ENCODE results near the gene SFTPD. TPM values are rescaled to one million over a fixed set of nuclear protein-coding genes. Genes with fewer than 3 reads are reported as not detected.

Gene SFTPD
- total and polyA plus RNA-seq, 2 of the 13 experiments (the other 11 are each of a cell fraction or from before 2014, with no cell fraction given): not detected

DNA sequence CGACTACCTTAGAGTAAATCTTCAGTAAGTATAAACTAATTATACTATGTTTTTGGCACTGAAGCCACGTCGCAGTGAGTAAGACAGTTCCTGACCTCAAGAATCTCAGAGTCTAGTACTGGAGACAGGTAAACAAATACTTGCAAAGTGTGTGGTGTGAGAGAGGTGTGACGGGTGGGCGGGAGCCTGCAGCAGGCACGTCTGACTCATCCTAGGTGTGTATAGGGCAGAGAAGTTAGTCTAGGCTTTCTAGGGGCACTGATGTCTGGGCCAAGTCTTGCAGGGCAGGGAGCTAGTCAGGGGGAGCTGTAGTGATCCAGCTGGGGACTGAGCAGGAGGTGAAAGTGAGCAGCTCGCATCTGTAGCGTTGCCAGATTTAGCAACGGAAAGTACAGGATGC, 35.9 kb upstream of the SFTPD start:
- H3K27me3 ChIP-seq (ENCODE audit: control insufficient read depth in 1 of 2, insufficient read depth in 2 of 2, low read length in 2 of 2): peaks cover 0 to 44% of the 10 kb centered on the region in 2 experiments; a peak in 3 of 5 replicates
- no peaks in the 10 kb centered on the region for H4K20me1 ChIP-seq (ENCODE audit: insufficient read depth, low read length)
- H3K9me3 ChIP-seq (ENCODE audit: low read length): no peaks in the 10 kb centered on the region
- in situ Hi-C loops (cut with HindIII; ENCODE audit: extremely low pct_ligation_motif_present, low pct_unique_long_range_greater_than_20kb): no loop called here
- H3K9ac ChIP-seq (ENCODE audit: insufficient read depth, low read depth, low read length): no peak overlapping the region
- ATAC-seq (no peak), FAIRE-seq (no peak), DNase-seq (ENCODE audit: low spot score) (no peak)
- H3K4me1 ChIP-seq (ENCODE audit: insufficient read depth, low read length): no peaks in the 10 kb centered on the region
- BruUV-seq (replicated peaks): no TSS peak
- no peak overlapping the region for H3K27ac ChIP-seq (ENCODE audit: extremely low read length, insufficient read depth, low read length)
- no peak overlapping the region for H3K4me3 ChIP-seq (replicated peaks in 1 of 3; ENCODE audit: insufficient read depth in 1 of 3, low read depth in 2 of 3, low read length in 3 of 3)
- ChIA-PET POLR2A (no interaction called here), CTCF (ENCODE audit: low intra/inter-chr PET ratio, low total read pairs) (no interaction called here)
- H3K4me2 ChIP-seq (ENCODE audit: low read depth, low read length): no peak overlapping the region
- no peak overlapping the region for H2AFZ ChIP-seq (ENCODE audit: low read length)
- TF ChIP-seq ZNF790 (CRISPR knock-in tag; IDR thresholded peaks at IDR 0.05; ENCODE audit: borderline replicate concordance): no peak
- no peak for TF ChIP-seq ZNF557 (CRISPR knock-in tag; IDR thresholded peaks at IDR 0.05)
- no peak for TF ChIP-seq SIX1 (CRISPR knock-in tag; IDR thresholded peaks at IDR 0.05; ENCODE audit: borderline replicate concordance)
- TF ChIP-seq ZNF432 (CRISPR knock-in tag; IDR thresholded peaks at IDR 0.05; ENCODE audit: borderline replicate concordance): no peak
- no peak for TF ChIP-seq FOXA1 (IDR thresholded peaks at IDR 0.05)
- no peak for TF ChIP-seq FOXA1 (CRISPR knock-in tag; IDR thresholded peaks at IDR 0.05)
- no peak for TF ChIP-seq SMARCC2 (IDR thresholded peaks at IDR 0.05)
- TF ChIP-seq ZNF235 (CRISPR knock-in tag; IDR thresholded peaks at IDR 0.05; ENCODE audit: borderline replicate concordance): no peak
- no peak for TF ChIP-seq EZH2 (conservative IDR thresholded peaks at IDR 0.05; ENCODE audit: low read depth, low read length)
- no peak for TF ChIP-seq JUND (CRISPR knock-in tag; IDR thresholded peaks at IDR 0.05)
- TF ChIP-seq CCDC6 (CRISPR knock-in tag; IDR thresholded peaks at IDR 0.05): no peak
- TF ChIP-seq ZFP62 (CRISPR knock-in tag; IDR thresholded peaks at IDR 0.05): no peak
- TF ChIP-seq, protein P1, sequence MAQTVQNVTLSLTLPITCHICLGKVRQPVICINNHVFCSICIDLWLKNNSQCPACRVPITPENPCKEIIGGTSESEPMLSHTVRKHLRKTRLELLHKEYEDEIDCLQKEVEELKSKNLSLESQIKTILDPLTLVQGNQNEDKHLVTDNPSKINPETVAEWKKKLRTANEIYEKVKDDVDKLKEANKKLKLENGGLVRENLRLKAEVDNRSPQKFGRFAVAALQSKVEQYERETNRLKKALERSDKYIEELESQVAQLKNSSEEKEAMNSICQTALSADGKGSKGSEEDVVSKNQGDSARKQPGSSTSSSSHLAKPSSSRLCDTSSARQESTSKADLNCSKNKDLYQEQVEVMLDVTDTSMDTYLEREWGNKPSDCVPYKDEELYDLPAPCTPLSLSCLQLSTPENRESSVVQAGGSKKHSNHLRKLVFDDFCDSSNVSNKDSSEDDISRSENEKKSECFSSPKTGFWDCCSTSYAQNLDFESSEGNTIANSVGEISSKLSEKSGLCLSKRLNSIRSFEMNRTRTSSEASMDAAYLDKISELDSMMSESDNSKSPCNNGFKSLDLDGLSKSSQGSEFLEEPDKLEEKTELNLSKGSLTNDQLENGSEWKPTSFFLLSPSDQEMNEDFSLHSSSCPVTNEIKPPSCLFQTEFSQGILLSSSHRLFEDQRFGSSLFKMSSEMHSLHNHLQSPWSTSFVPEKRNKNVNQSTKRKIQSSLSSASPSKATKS (CRISPR knock-in tag; IDR thresholded peaks at IDR 0.05): no peak
- TF ChIP-seq, protein P2, sequence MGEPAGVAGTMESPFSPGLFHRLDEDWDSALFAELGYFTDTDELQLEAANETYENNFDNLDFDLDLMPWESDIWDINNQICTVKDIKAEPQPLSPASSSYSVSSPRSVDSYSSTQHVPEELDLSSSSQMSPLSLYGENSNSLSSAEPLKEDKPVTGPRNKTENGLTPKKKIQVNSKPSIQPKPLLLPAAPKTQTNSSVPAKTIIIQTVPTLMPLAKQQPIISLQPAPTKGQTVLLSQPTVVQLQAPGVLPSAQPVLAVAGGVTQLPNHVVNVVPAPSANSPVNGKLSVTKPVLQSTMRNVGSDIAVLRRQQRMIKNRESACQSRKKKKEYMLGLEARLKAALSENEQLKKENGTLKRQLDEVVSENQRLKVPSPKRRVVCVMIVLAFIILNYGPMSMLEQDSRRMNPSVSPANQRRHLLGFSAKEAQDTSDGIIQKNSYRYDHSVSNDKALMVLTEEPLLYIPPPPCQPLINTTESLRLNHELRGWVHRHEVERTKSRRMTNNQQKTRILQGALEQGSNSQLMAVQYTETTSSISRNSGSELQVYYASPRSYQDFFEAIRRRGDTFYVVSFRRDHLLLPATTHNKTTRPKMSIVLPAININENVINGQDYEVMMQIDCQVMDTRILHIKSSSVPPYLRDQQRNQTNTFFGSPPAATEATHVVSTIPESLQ (CRISPR knock-in tag; conservative IDR thresholded peaks at IDR 0.05): no peak
- TF ChIP-seq, protein P3, sequence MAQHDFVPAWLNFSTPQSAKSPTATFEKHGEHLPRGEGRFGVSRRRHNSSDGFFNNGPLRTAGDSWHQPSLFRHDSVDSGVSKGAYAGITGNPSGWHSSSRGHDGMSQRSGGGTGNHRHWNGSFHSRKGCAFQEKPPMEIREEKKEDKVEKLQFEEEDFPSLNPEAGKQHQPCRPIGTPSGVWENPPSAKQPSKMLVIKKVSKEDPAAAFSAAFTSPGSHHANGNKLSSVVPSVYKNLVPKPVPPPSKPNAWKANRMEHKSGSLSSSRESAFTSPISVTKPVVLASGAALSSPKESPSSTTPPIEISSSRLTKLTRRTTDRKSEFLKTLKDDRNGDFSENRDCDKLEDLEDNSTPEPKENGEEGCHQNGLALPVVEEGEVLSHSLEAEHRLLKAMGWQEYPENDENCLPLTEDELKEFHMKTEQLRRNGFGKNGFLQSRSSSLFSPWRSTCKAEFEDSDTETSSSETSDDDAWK (CRISPR knock-in tag; IDR thresholded peaks at IDR 0.05): no peak
- TF ChIP-seq ZNF7 (CRISPR knock-in tag; IDR thresholded peaks at IDR 0.05): no peak
- TF ChIP-seq ARNT2 (CRISPR knock-in tag; IDR thresholded peaks at IDR 0.05; ENCODE audit: low read depth): no peak
- no peak for TF ChIP-seq KLF11 (CRISPR knock-in tag; IDR thresholded peaks at IDR 0.05)
- TF ChIP-seq FOSL1 (CRISPR knock-in tag; IDR thresholded peaks at IDR 0.05; ENCODE audit: borderline replicate concordance): no peak
- no peak for TF ChIP-seq MZF1 (CRISPR knock-in tag; IDR thresholded peaks at IDR 0.05; ENCODE audit: borderline replicate concordance)
- intact Hi-C loops (cut with micrococcal nuclease; ENCODE audit: unreplicated experiment): no loop called here
- 21% methylated on average over 9 of the region's 9 CpGs for WGBS (ENCODE audit: low lambda C conversion rate)
- H3K79me2 ChIP-seq (ENCODE audit: insufficient read depth, low read length): no peaks in the 10 kb centered on the region
- no peaks in the 10 kb centered on the region for H3K36me3 ChIP-seq (replicated peaks in 1 of 2; ENCODE audit: control insufficient read depth in 1 of 2, insufficient read depth in 2 of 2, low read length in 2 of 2)
